ENCODE results near the gene FBRSL1.

GRCh38 chr12:132451172-132451835 lies 38.6 kb upstream of the FBRSL1 start:
- TF ChIP-seq CTCF (conservative IDR thresholded peaks at IDR 0.05; ENCODE audit: low read depth, low read length) (no peak), EZH2 (IDR thresholded peaks at IDR 0.05; ENCODE audit: low read length, unreplicated experiment) (no peak)

All from PC-3 (cell line).